PFSK-1 (cell line): ENCODE results near the gene RAB31.

Experiments
- FOXP2 ChIP-seq: optimal IDR thresholded peaks from 2 replicates; pipeline ENCODE3; 2011; ENCODE audit warnings: borderline replicate concordance, control low read depth, inconsistent platforms; ENCODE audit not compliant: insufficient read depth; ENCODE audit errors: extremely low read length, extremely low read depth
- POLR2AphosphoS5 ChIP-seq: IDR thresholded peaks from 2 replicates; pipeline ENCODE4 v1.6.1; 2012; ENCODE audit warnings: low read depth, mild to moderate bottlenecking, control low read depth, low read length, moderate library complexity
- REST ChIP-seq, 2 experiments: IDR thresholded peaks; 2 replicates each; pipeline versions ENCODE4 v1.6.1 to v1.8.0; 2011 to 2012; ENCODE audit warnings: low read depth in 2 of 2, low read length in 2 of 2, control low read depth in 1 of 2, inconsistent platforms in 1 of 2, mild to moderate bottlenecking in 1 of 2, moderate library complexity in 1 of 2; ENCODE audit not compliant: insufficient read depth in 1 of 2
- SIN3A ChIP-seq: IDR thresholded peaks from 2 replicates; pipeline ENCODE4 v1.6.1; 2012; ENCODE audit warnings: mild to moderate bottlenecking, low read length, moderate library complexity, borderline replicate concordance; ENCODE audit not compliant: insufficient read depth
- TAF1 ChIP-seq: IDR thresholded peaks from 2 replicates; pipeline ENCODE4 v1.6.1; 2012; ENCODE audit warnings: low read length, control low read depth, borderline replicate concordance; ENCODE audit not compliant: insufficient read depth

RAB31 gene

GRCh38 chr18:9803063-9803697, 95.1 kb downstream of the RAB31 start:
- no peak for TF ChIP-seq FOXP2
- TF ChIP-seq TAF1, result no peak

- TF ChIP-seq TAF1 (no peak), FOXP2 (no peak), SIN3A (no peak), REST (IDR thresholded peaks at IDR 0.05; ENCODE audit: insufficient read depth in 1 of 2, low read depth in 2 of 2, low read length in 2 of 2) (no peak), POLR2AphosphoS5 (no peak)
Measured at GRCh38 chr18:9803698-9804516, 95.8 kb downstream of the RAB31 start.

- TF ChIP-seq POLR2AphosphoS5 (no peak), TAF1 (no peak), REST (IDR thresholded peaks at IDR 0.05; ENCODE audit: insufficient read depth in 1 of 2, low read depth in 2 of 2, low read length in 2 of 2) (no peak)
Measured at GRCh38 chr18:9804517-9805104, 96.5 kb downstream of the RAB31 start.

GRCh38 chr18:9806905-9807304, 98.8 kb downstream of the RAB31 start:
- TF ChIP-seq POLR2AphosphoS5 (no peak), FOXP2 (no peak), SIN3A (no peak), REST (IDR thresholded peaks at IDR 0.05; ENCODE audit: insufficient read depth in 1 of 2, low read depth in 2 of 2, low read length in 2 of 2) (no peak), TAF1 (no peak)

- no peak for TF ChIP-seq TAF1
- TF ChIP-seq SIN3A, result no peak
- TF ChIP-seq POLR2AphosphoS5, result no peak
- TF ChIP-seq FOXP2, result no peak
- no peak for TF ChIP-seq REST (IDR thresholded peaks at IDR 0.05; ENCODE audit: insufficient read depth in 1 of 2, low read depth in 2 of 2, low read length in 2 of 2)
Measured at GRCh38 chr18:9808295-9809241, 100.5 kb downstream of the RAB31 start.
